Stimulated activated CD4-positive, alpha-beta T cell treated with anti-CD3 and anti-CD28 coated beads, Interleukin-2, amount 100 ng/mL, for 48 hours (primary cell): ENCODE results near the gene OR7C1.
"Not testable (repeated sequence)": the region's sequence is repeated elsewhere in the genome, so short reads cannot be mapped to it uniquely, and the experiment has no call there.

Experiments
- DNase-seq, 2 donors: peaks; one replicate each; pipeline ENCODE4 v3.0.0-alpha.2; 2020

Gene OR7C1

DNA sequence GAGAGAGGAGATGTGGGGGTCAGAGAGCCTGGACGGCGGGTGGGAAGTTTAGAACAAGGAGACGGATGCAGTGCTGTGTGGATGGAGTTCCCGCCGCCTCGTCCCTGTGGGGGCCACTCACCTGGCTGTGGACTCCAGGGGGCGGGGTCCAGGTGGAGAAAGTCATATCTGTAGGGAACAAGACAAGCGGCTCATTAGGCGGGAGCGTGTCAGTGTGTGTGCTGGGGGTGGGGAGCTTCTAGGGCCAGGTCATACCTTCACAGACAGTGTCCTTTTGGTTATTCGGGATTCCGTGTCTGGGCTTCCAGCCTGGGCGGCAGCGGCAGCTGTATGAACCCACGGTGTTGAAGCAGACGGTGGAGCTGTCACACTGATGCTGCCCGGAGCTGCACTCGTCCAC lies 69.6 kb downstream of the OR7C1 start:
- not testable (repeated sequence) for DNase-seq

DNA sequence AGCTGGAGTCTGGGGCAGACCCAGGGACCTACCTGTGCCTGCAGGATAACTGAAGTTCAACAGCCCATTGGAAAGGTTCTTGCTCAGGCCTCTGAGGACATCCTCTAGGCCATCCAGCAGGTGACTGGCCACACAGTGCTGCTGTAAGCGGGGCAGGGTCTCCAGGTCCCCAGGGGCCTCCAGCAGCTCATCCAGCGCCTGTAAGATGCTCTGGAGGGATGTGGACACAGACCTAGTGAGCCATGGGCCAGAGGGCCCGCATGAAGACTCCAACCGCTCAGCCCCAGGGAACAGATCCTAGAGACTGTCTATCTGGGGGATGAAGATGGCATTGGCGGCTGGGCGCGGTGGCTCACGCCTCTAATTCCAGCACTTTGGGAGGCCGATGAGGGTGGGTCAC lies 70.6 kb downstream of the OR7C1 start:
- DNase-seq: no peak

DNA sequence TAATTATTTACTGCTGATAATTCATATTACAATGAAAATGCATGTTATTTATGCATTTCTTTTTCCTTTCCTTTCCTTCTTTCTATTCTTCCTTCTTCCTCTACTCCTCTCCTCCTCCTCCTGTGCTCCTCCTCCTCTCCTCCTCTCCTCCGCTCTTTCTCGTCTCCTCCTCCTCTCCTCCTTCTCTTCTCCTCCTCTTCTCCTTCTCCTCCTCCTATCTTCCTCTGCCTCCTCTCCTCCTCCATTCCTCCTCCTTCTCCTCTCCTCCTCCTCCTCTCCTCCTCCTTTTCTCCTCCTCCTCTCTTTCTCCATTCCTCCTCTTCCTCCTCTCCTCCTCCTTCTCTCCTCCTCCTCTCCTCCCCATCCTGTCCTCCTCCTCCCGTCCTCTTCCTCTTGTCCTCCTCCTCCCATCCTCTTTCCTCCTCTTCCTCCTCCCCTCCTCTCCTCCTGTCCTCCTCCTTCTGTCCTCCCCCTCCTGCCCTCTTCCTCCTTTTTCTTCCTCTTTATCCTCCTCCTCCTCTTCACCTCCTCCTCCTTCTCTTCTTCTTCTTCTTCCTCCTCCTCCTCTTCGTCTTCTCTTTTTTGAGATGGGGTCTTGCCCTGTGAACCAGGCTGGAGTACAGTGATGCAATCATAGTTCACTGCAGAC lies 71.4 kb downstream of the OR7C1 start:
- DNase-seq: no peak

DNA sequence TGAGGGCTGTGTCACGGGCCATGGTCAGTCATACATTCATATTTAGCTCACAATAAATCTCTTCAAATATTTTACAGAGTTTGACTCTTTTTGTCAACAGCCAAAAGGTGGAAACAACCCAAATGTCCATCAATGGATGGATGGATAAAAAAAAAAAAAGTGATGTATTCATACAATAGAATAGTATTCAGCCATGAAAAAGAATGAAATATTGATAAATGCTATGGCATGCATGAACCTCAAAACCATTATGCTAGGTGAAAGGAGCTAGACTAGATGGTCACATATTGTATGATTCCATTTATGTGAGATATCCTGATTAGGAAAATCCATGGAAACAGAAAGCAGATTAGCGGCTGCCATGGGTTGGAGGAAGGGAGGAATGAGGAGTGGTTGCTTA lies 72.9 kb downstream of the OR7C1 start:
- DNase-seq: no peak

DNA sequence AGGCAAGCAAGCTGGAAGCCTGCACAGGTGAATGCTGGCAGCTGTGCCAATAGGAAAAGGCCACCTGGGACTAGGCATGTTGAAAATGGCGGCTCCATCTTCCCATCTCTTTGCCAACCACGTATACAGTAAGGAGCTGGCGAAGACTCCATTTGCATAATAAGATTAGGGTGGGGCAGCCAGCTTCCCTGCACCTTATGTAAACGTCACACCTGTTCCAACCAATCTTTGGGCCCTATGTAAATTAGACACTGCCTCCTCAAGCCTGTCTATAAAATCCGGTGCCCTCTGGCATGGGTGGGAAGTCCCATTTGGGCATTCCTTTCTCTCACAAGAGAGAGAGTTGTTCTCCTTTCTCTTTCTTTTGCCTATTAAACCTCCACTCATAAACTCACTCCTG lies 73.4 kb downstream of the OR7C1 start:
- no peak for DNase-seq

DNA sequence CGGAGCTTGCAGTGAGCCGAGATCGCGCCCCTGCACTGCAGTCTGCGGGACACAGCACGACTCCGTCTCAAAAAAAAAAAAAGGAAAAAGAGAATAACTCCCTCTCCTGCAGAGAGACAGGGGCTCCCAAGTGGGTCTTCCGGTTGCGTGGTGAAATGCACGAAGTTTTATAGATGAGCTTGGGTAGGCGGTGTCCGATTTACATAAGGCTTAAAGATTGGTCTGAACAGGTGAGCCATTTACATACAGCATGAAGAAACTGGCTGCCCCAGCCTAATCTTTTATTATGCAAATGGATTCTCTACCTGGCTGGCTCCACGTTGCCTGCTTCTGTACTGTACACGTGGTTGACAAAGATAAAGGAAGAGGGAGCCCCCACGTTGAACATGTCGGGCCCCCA lies 76.2 kb downstream of the OR7C1 start:
- DNase-seq: no peak

DNA sequence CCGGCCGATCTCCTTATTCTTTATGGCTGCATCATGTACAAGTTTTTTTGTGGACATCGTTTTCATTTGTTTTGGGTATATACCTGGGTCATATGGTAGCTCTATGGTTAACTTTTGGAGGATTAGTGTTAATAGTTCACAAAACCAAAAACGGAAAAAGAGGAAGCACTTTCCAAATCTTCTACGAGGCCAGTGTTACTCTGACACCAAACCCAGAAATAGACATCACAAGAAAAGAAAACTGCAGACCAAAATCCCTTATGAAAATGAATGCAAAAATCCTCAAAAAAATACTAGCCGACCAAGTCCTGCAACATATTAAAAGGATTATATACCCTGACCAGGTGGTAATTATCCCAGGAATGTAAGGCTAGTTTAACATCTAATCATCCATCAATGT lies 86.4 kb downstream of the OR7C1 start:
- DNase-seq: no peak
